Parathyroid adenoma (tissue), 2 donors: Measurements from ENCODE around the gene PROM2.

ENCODE experiments used
- H2AFZ ChIP-seq: fragments of 300-600 bp; sonication (generic); one replicate; pipeline ENCODE4 v1.7.0; 2017; ENCODE audit warnings: antibody characterized with exemption, mild to moderate bottlenecking
- H3K27ac ChIP-seq: fragments of 300-600 bp; sonication (generic); one replicate; pipeline ENCODE4 v1.7.0; 2017
- H3K27me3 ChIP-seq: fragments of 300-600 bp; sonication (generic); one replicate; pipeline ENCODE4 v1.7.0; 2017; ENCODE audit warnings: low read length; ENCODE audit not compliant: control insufficient read depth, insufficient read depth
- H3K36me3 ChIP-seq: fragments of 300-600 bp; sonication (generic); one replicate; pipeline ENCODE4 v1.7.0; 2017; ENCODE audit warnings: low read length; ENCODE audit not compliant: control insufficient read depth, insufficient read depth
- H3K4me1 ChIP-seq: fragments of 300-600 bp; sonication (generic); one replicate; pipeline ENCODE4 v1.7.0; 2017; ENCODE audit warnings: control low read depth
- H3K4me2 ChIP-seq: fragments of 300-600 bp; sonication (generic); one replicate; pipeline ENCODE4 v1.7.0; 2017; ENCODE audit warnings: low read length
- H3K4me3 ChIP-seq: fragments of 300-600 bp; sonication (generic); one replicate; pipeline ENCODE4 v1.7.0; 2017; ENCODE audit warnings: low read depth, low read length
- H3K79me2 ChIP-seq: fragments of 300-600 bp; sonication (generic); one replicate; pipeline ENCODE4 v1.7.0; 2017; ENCODE audit warnings: control low read depth
- H3K9ac ChIP-seq: fragments of 300-600 bp; sonication (generic); one replicate; pipeline ENCODE4 v1.7.0; 2017; ENCODE audit warnings: mild to moderate bottlenecking
- H3K9me3 ChIP-seq: fragments of 300-600 bp; sonication (generic); one replicate; pipeline ENCODE4 v1.7.0; 2017; ENCODE audit warnings: low read length; ENCODE audit not compliant: control insufficient read depth
- CTCF ChIP-seq: fragments of 300-600 bp; sonication (generic); IDR thresholded peaks from one replicate; pipeline ENCODE4 v1.7.0; 2017; ENCODE audit warnings: antibody characterized with exemption, mild to moderate bottlenecking
- donor health status: primary hyperparathyroidism.

Gene PROM2

GRCh38 chr2:95319481-95320343 is 45.5 kb downstream of the PROM2 start:
- Histone ChIP-seq H3K36me3 (no peaks in the 10 kb centered on the region), H3K79me2 (no peaks in the 10 kb centered on the region), H3K4me2 (no peak overlapping the region), H3K9me3 (no peaks in the 10 kb centered on the region), H3K4me1 (peaks cover 3% of the 10 kb centered on the region), H2AFZ (no peak overlapping the region), H3K27ac (no peak overlapping the region), H3K4me3 (no peak overlapping the region), H3K27me3 (no peaks in the 10 kb centered on the region), H3K9ac (no peak overlapping the region)
- no peak for TF ChIP-seq CTCF

- Histone ChIP-seq H3K27ac (no peak overlapping the region), H2AFZ (no peak overlapping the region), H3K4me3 (no peak overlapping the region), H3K79me2 (no peaks in the 10 kb centered on the region), H3K27me3 (no peaks in the 10 kb centered on the region), H3K9ac (no peak overlapping the region), H3K9me3 (no peaks in the 10 kb centered on the region), H3K36me3 (no peaks in the 10 kb centered on the region), H3K4me1 (peaks cover 3% of the 10 kb centered on the region), H3K4me2 (no peak overlapping the region)
- no peak for TF ChIP-seq CTCF
Observed at GRCh38 chr2:95320344-95320712, 46.1 kb downstream of the PROM2 start.

GRCh38 chr2:95320986-95321767 is 46.9 kb downstream of the PROM2 start:
- no peak overlapping the region for H3K27ac ChIP-seq
- H3K4me2 ChIP-seq, result no peak overlapping the region
- peaks cover 3% of the 10 kb centered on the region for H3K4me1 ChIP-seq
- no peaks in the 10 kb centered on the region for H3K79me2 ChIP-seq
- no peak overlapping the region for H3K4me3 ChIP-seq
- H3K9ac ChIP-seq, result no peak overlapping the region
- no peak for TF ChIP-seq CTCF
- no peaks in the 10 kb centered on the region for H3K9me3 ChIP-seq
- H3K27me3 ChIP-seq, result no peaks in the 10 kb centered on the region
- H2AFZ ChIP-seq, result no peak overlapping the region
- H3K36me3 ChIP-seq, result no peaks in the 10 kb centered on the region

- no peaks in the 10 kb centered on the region for H3K27me3 ChIP-seq
- peak; percentile 90 for TF ChIP-seq CTCF
- no peaks in the 10 kb centered on the region for H3K36me3 ChIP-seq
- no peaks in the 10 kb centered on the region for H3K9me3 ChIP-seq
- no peak overlapping the region for H3K9ac ChIP-seq
- no peak overlapping the region for H3K27ac ChIP-seq
- H3K4me2 ChIP-seq, result no peak overlapping the region
- peaks cover 21% of the 10 kb centered on the region for H3K4me1 ChIP-seq
- no peak overlapping the region for H3K4me3 ChIP-seq
- H3K79me2 ChIP-seq, result no peaks in the 10 kb centered on the region
- H2AFZ ChIP-seq, result peak overlapping the region; percentile 63
Observed at GRCh38 chr2:95323347-95324155, 49.3 kb downstream of the PROM2 start.
